ENCODE data around the gene TPD52L1.

TPD52L1 gene

GRCh38 chr6:125307150-125307838, 153.7 kb downstream of the TPD52L1 start:
- DNase-seq (ENCODE audit: low spot score): no peak

DNA sequence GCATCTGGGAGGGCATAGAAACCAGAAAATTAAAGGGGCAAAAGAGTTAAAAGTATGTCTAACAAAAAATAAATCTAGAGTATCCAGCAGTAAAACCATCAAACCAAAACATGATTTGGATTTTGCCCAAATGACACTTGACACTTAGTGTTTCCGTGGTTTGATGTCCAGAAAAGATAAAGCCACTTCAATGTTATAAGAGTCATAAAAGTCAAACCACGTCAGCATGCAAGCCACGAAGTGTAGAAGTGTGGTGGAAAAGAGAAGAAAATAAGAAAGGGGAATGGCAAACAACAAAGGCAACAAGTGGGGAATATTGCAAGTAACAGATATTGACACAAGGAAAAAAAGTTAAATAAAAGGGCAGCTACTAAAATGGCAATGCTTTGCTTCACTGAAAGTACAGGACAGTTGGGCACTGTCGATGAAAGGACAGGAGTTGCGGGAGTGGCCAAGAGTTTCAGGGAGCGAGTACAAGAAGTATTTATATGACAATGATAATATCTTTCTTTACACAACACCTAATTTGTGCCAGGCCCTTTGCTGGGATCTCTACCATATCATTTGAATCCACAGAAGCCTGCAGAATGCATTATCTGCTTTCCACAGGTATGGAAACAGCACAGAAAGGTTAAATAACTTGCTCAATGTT, 154.5 kb downstream of the TPD52L1 start:
- DNase-seq (ENCODE audit: low spot score): no peak

GRCh38 chr6:125310994-125311649, 157.5 kb downstream of the TPD52L1 start:
- peak; percentile 42 for DNase-seq (ENCODE audit: low spot score)

GRCh38 chr6:125312478-125312877, 158.9 kb downstream of the TPD52L1 start:
- DNase-seq (ENCODE audit: low spot score): no peak

- no peak for DNase-seq (ENCODE audit: low spot score)
Observed at GRCh38 chr6:125312950-125313349, 159.4 kb downstream of the TPD52L1 start.
